ENCODE measurements around the gene RFX2. TPM values are rescaled to one million over a fixed set of nuclear protein-coding genes. Genes with fewer than 3 reads are reported as not detected.
A peak's percentile ranks its signal among the peaks of the same experiment; 100 is the strongest.

The RFX2 gene
- total and polyA plus RNA-seq, 9 of the 15 experiments (the other 6 are each of a cell fraction or from before 2014, with no cell fraction given), result 3.6 to 18.7 (median 8.7) TPM

DNA sequence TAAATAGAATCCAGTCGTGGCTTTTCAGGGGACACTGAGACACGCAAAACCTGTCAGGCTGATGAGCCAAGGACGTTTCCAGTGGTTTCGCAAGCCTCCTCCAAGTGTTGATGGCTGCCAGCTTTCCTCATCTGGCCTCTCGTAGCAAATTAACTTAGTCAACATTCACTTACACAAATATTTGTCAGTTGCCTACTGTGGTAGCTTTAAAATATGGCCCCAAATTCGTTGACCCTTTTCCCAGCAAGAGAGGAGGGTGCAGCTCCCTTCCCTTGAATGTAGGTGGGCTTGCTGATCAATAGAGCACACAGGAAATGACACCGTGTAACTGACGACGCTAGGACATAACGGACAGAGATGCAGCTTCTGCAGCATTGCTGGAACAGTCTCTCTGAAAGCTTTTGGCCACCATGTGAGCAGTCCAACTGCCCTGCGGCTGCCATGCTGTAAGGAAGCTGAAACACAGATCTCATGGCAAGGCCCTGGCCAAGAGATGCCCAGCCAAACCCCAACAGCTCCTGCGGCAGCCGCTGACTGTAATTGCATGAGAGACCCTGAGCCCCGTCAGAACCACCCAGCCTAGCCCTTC, 126.8 kb downstream of the RFX2 start (continued):
- TF ChIP-seq, protein P1, sequence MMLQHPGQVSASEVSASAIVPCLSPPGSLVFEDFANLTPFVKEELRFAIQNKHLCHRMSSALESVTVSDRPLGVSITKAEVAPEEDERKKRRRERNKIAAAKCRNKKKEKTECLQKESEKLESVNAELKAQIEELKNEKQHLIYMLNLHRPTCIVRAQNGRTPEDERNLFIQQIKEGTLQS (IDR thresholded peaks at IDR 0.05), result peak; percentile 23; the same call in 1 of the 2 replicates
- TF ChIP-seq, protein P1 (CRISPR knock-in tag; conservative IDR thresholded peaks at IDR 0.05), result no peak
- TF ChIP-seq, protein P2, sequence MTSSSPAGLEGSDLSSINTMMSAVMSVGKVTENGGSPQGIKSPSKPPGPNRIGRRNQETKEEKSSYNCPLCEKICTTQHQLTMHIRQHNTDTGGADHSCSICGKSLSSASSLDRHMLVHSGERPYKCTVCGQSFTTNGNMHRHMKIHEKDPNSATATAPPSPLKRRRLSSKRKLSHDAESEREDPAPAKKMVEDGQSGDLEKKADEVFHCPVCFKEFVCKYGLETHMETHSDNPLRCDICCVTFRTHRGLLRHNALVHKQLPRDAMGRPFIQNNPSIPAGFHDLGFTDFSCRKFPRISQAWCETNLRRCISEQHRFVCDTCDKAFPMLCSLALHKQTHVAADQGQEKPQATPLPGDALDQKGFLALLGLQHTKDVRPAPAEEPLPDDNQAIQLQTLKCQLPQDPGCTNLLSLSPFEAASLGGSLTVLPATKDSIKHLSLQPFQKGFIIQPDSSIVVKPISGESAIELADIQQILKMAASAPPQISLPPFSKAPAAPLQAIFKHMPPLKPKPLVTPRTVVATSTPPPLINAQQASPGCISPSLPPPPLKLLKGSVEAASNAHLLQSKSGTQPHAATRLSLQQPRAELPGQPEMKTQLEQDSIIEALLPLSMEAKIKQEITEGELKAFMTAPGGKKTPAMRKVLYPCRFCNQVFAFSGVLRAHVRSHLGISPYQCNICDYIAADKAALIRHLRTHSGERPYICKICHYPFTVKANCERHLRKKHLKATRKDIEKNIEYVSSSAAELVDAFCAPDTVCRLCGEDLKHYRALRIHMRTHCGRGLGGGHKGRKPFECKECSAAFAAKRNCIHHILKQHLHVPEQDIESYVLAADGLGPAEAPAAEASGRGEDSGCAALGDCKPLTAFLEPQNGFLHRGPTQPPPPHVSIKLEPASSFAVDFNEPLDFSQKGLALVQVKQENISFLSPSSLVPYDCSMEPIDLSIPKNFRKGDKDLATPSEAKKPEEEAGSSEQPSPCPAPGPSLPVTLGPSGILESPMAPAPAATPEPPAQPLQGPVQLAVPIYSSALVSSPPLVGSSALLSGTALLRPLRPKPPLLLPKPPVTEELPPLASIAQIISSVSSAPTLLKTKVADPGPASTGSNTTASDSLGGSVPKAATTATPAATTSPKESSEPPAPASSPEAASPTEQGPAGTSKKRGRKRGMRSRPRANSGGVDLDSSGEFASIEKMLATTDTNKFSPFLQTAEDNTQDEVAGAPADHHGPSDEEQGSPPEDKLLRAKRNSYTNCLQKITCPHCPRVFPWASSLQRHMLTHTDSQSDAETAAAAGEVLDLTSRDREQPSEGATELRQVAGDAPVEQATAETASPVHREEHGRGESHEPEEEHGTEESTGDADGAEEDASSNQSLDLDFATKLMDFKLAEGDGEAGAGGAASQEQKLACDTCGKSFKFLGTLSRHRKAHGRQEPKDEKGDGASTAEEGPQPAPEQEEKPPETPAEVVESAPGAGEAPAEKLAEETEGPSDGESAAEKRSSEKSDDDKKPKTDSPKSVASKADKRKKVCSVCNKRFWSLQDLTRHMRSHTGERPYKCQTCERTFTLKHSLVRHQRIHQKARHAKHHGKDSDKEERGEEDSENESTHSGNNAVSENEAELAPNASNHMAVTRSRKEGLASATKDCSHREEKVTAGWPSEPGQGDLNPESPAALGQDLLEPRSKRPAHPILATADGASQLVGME (CRISPR knock-in tag; IDR thresholded peaks at IDR 0.05), result no peak
- TF ChIP-seq, protein P3, sequence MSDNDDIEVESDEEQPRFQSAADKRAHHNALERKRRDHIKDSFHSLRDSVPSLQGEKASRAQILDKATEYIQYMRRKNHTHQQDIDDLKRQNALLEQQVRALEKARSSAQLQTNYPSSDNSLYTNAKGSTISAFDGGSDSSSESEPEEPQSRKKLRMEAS (CRISPR knock-in tag; IDR thresholded peaks at IDR 0.05), result peak; percentile 52; the same call in 1 of the 2 replicates
- TF ChIP-seq DMBX1 (CRISPR knock-in tag; IDR thresholded peaks at IDR 0.05; ENCODE audit: borderline replicate concordance), result peak; percentile 47; the same call in 1 of the 2 replicates
- TF ChIP-seq MEIS2 (IDR thresholded peaks at IDR 0.05; ENCODE audit: partially characterized antibody), result peak; percentile 61
- TF ChIP-seq CEBPG (CRISPR knock-in tag; IDR thresholded peaks at IDR 0.05), result peak; percentile 75
- peak; percentile 47 to 78; a peak in 3 of 4 replicates for TF ChIP-seq CEBPG (tag; conservative IDR thresholded peaks at IDR 0.05 in 1 of 2, IDR thresholded peaks at IDR 0.05 in 1 of 2)
- 0 out of 2 replicates have a peak, but pooled peaks have one; percentile 28 for TF ChIP-seq E2F3 (CRISPR knock-in tag; IDR thresholded peaks at IDR 0.05)
- no peak for TF ChIP-seq JUN (IDR thresholded peaks at IDR 0.05; ENCODE audit: borderline replicate concordance, low read depth, low read length)
- no peak for TF ChIP-seq JUN (CRISPR knock-in tag; IDR thresholded peaks at IDR 0.05; ENCODE audit: borderline replicate concordance)
- TF ChIP-seq, protein P4, sequence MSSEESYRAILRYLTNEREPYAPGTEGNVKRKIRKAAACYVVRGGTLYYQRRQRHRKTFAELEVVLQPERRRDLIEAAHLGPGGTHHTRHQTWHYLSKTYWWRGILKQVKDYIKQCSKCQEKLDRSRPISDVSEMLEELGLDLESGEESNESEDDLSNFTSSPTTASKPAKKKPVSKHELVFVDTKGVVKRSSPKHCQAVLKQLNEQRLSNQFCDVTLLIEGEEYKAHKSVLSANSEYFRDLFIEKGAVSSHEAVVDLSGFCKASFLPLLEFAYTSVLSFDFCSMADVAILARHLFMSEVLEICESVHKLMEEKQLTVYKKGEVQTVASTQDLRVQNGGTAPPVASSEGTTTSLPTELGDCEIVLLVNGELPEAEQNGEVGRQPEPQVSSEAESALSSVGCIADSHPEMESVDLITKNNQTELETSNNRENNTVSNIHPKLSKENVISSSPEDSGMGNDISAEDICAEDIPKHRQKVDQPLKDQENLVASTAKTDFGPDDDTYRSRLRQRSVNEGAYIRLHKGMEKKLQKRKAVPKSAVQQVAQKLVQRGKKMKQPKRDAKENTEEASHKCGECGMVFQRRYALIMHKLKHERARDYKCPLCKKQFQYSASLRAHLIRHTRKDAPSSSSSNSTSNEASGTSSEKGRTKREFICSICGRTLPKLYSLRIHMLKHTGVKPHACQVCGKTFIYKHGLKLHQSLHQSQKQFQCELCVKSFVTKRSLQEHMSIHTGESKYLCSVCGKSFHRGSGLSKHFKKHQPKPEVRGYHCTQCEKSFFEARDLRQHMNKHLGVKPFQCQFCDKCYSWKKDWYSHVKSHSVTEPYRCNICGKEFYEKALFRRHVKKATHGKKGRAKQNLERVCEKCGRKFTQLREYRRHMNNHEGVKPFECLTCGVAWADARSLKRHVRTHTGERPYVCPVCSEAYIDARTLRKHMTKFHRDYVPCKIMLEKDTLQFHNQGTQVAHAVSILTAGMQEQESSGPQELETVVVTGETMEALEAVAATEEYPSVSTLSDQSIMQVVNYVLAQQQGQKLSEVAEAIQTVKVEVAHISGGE (CRISPR knock-in tag; IDR thresholded peaks at IDR 0.05), result 0 out of 6 replicates have a peak, but pooled peaks of 1 of the 3 experiments have one; percentile 44
- TF ChIP-seq CXXC5 (CRISPR knock-in tag; IDR thresholded peaks at IDR 0.05), result peak; percentile 50
- TF ChIP-seq, protein P5, sequence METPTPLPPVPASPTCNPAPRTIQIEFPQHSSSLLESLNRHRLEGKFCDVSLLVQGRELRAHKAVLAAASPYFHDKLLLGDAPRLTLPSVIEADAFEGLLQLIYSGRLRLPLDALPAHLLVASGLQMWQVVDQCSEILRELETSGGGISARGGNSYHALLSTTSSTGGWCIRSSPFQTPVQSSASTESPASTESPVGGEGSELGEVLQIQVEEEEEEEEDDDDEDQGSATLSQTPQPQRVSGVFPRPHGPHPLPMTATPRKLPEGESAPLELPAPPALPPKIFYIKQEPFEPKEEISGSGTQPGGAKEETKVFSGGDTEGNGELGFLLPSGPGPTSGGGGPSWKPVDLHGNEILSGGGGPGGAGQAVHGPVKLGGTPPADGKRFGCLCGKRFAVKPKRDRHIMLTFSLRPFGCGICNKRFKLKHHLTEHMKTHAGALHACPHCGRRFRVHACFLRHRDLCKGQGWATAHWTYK (CRISPR knock-in tag; IDR thresholded peaks at IDR 0.05), result 0 out of 2 replicates have a peak, but pooled peaks have one; percentile 46
